Lower leg skin (tissue), 3 donors: Measurements from ENCODE around the gene GPR148.
"Not testable (repeated sequence)": the region's sequence is repeated elsewhere in the genome, so short reads cannot be mapped to it uniquely, and the experiment has no call there.

Experiments used
- CTCF ChIP-seq, 3 donors: fragments of 450-650 bp; IDR thresholded peaks; one replicate each; pipeline ENCODE4 v1.5.1; 2016; ENCODE audit warnings: antibody characterized with exemption in 3 of 3, mild to moderate bottlenecking in 3 of 3, moderate library complexity in 2 of 3
- POLR2A ChIP-seq, 2 donors: fragments of 450-650 bp; IDR thresholded peaks; one replicate each; pipeline ENCODE4 v1.6.1; 2016 to 2017; ENCODE audit warnings: antibody characterized with exemption in 2 of 2, mild to moderate bottlenecking in 1 of 2, moderate library complexity in 1 of 2

GRCh38 chr2:130703250-130703649, 25.6 kb upstream of the GPR148 start:
- not testable (repeated sequence) for TF ChIP-seq POLR2A, CTCF (IDR thresholded peaks at IDR 0.05)
